Measurements from ENCODE around the gene CRACR2B.

- TF ChIP-seq CTCF (conservative IDR thresholded peaks at IDR 0.05) (no peak), EZH2 (IDR thresholded peaks at IDR 0.05; ENCODE audit: low read depth) (no peak)
Observed at GRCh38 chr11:815675-816432, 11.9 kb upstream of the CRACR2B start.
